Caco-2 (cell line): ENCODE measurements around the gene VPS45. TPM values are rescaled to one million over a fixed set of nuclear protein-coding genes. Genes with fewer than 3 reads are reported as not detected.

Experiments used
- BruUV-seq: library from RNA; stranded (reverse); fragments of 400-500 nt; replicated peaks from 2 replicates; lab custom pipeline; 2021; lab: Mats Ljungman, UMichigan
- CTCF ChIA-PET: fragments of 300-600 bp; sonication (Branson Sonifier 250); formaldehyde crosslinking; loops from one replicate; lab custom pipeline; 2022; ENCODE audit warnings: antibody characterized with exemption; lab: Charles Lee
- POLR2A ChIA-PET: fragments of 300-600 bp; sonication (Branson Sonifier 250); formaldehyde crosslinking; loops from one replicate; lab custom pipeline; 2022; ENCODE audit warnings: antibody characterized with exemption; lab: Charles Lee
- DNase-seq, 2 experiments: peaks; one replicate each; pipeline versions ENCODE4 v3.0.0 to v3.0.0-alpha.2; 2020 to 2022
- H3K27me3 ChIP-seq: replicated peaks from 2 replicates; pipeline ENCODE4 v1.6.0; 2011; ENCODE audit warnings: low read length; ENCODE audit not compliant: control insufficient read depth, insufficient read depth
- H3K36me3 ChIP-seq: 2 replicates; pipeline ENCODE4 v1.5.1; 2011; ENCODE audit warnings: low read length; ENCODE audit not compliant: control insufficient read depth, insufficient read depth
- H3K4me1 ChIP-seq: fragments of 250-450 bp; sonication (Bioruptor Pico); 2 replicates; pipeline ENCODE4 v1.5.1; 2020; ENCODE audit warnings: mild to moderate bottlenecking
- H3K4me3 ChIP-seq: 2 replicates; pipeline ENCODE4 v1.5.1; 2011; ENCODE audit warnings: low read depth, mild to moderate bottlenecking, control low read depth, low read length
- H3K9me3 ChIP-seq: fragments of 250-450 bp; sonication (Bioruptor Pico); 2 replicates; pipeline ENCODE4 v1.5.1; 2020; ENCODE audit warnings: mild to moderate bottlenecking, moderate library complexity
- H3K27ac Mint-ChIP-seq: one replicate; pipeline ENCODE4 v1.8.0; 2022; ENCODE audit warnings: mixed read lengths; ENCODE audit not compliant: unreplicated experiment
- H3K27me3 Mint-ChIP-seq: one replicate; pipeline ENCODE4 v1.8.0; 2022; ENCODE audit warnings: mixed read lengths; ENCODE audit not compliant: insufficient read depth, unreplicated experiment
- H3K36me3 Mint-ChIP-seq: one replicate; pipeline ENCODE4 v1.8.0; 2022; ENCODE audit warnings: mild to moderate bottlenecking, mixed read lengths; ENCODE audit not compliant: insufficient read depth, unreplicated experiment
- H3K4me1 Mint-ChIP-seq: one replicate; pipeline ENCODE4 v1.8.0; 2022; ENCODE audit warnings: low read depth, mixed read lengths; ENCODE audit not compliant: unreplicated experiment
- H3K4me3 Mint-ChIP-seq: one replicate; pipeline ENCODE4 v1.8.0; 2022; ENCODE audit warnings: mild to moderate bottlenecking, moderate library complexity, mixed read lengths; ENCODE audit not compliant: unreplicated experiment
- H3K9me3 Mint-ChIP-seq: one replicate; pipeline ENCODE4 v1.8.0; 2022; ENCODE audit warnings: mixed read lengths; ENCODE audit not compliant: unreplicated experiment
- intact Hi-C: fragments of 100-400 bp; cut with micrococcal nuclease; formaldehyde crosslinking; loops from one replicate; pipeline ENCODE4 v1.10.0; 2022; ENCODE audit not compliant: unreplicated experiment
- total RNA-seq: library from RNA; stranded (reverse); gene quantifications from 2 replicates; pipeline ENCODE4 v1.2.3, GENCODE V29; 2022
- TF ChIP-seq, protein P1 (sequence below), 2 experiments: fragments of 200-600 bp in 1 of 2; IDR thresholded peaks; 1 replicate in 1 of 2; 2 replicates in 1 of 2; pipeline versions ENCODE4 v1.5.1 to v1.8.0; 2011 to 2022; ENCODE audit warnings: antibody characterized with exemption in 1 of 2, control low read depth in 1 of 2, inconsistent platforms in 1 of 2, low read depth in 1 of 2, low read length in 1 of 2, mild to moderate bottlenecking in 1 of 2, moderate library complexity in 1 of 2; ENCODE audit not compliant: insufficient read depth in 1 of 2, severe bottlenecking in 1 of 2, unreplicated experiment in 1 of 2

Gene VPS45
- total RNA-seq, 1 experiment from 2014 or later, result 19.8 TPM

DNA sequence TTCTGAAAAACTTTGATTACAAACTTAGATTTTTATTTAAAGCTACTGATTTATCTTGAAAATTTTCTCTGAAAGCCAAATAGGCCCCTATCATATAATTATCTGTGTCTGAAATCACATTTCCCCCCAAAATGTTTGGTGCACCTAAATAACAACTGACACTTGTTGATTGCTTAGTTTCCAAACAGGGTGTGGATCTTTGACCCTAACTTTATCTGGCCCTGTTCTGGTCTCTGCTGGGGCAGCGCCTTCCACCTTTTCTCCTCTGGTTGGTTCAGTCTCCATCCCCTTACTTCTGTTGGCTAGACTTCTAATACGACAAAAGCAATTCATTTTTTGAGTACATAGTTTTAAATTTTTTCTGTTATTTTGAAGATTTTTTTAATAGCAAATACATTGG lies 46.9 kb upstream of the VPS45 start:
- peaks cover 49% of the 10 kb centered on the region for H3K4me1 Mint-ChIP-seq
- H3K27ac Mint-ChIP-seq, result peak overlapping the region; percentile 72
- POLR2A ChIA-PET, result interaction anchor here (0.6 to 1.6 kb wide), 2 partner anchors 134 to 166 kb away, joined by 3 to 7 read pairs; a partner anchor contains a TSS
- DNase-seq, result no peak
- Histone ChIP-seq H3K36me3 (no peaks in the 10 kb centered on the region), H3K27me3 (no peaks in the 10 kb centered on the region), H3K4me3 (no peak overlapping the region), H3K4me1 (peaks cover 52% of the 10 kb centered on the region), H3K9me3 (no peaks in the 10 kb centered on the region)
- no peaks in the 10 kb centered on the region for H3K9me3 Mint-ChIP-seq
- CTCF ChIA-PET, result interaction anchor here (0.7 to 1.4 kb wide), 4 partner anchors 10 to 58 kb away, joined by 3 read pairs; partner anchors contain the start of gene OTUD7B
- no peaks in the 10 kb centered on the region for H3K27me3 Mint-ChIP-seq
- no peaks in the 10 kb centered on the region for H3K36me3 Mint-ChIP-seq
- intact Hi-C loops, result loop anchor here (1.0 kb wide), 1 partner anchor 30 kb away; no protein-coding TSS in a partner anchor
- TF ChIP-seq, protein P1, sequence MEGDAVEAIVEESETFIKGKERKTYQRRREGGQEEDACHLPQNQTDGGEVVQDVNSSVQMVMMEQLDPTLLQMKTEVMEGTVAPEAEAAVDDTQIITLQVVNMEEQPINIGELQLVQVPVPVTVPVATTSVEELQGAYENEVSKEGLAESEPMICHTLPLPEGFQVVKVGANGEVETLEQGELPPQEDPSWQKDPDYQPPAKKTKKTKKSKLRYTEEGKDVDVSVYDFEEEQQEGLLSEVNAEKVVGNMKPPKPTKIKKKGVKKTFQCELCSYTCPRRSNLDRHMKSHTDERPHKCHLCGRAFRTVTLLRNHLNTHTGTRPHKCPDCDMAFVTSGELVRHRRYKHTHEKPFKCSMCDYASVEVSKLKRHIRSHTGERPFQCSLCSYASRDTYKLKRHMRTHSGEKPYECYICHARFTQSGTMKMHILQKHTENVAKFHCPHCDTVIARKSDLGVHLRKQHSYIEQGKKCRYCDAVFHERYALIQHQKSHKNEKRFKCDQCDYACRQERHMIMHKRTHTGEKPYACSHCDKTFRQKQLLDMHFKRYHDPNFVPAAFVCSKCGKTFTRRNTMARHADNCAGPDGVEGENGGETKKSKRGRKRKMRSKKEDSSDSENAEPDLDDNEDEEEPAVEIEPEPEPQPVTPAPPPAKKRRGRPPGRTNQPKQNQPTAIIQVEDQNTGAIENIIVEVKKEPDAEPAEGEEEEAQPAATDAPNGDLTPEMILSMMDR (IDR thresholded peaks at IDR 0.05; ENCODE audit: insufficient read depth in 1 of 2, low read depth in 1 of 2, low read length in 1 of 2, severe bottlenecking in 1 of 2, unreplicated experiment in 1 of 2), result no peak
- H3K4me3 Mint-ChIP-seq, result peak overlapping the region; percentile 36
- TSS peak; percentile 97 for BruUV-seq

DNA sequence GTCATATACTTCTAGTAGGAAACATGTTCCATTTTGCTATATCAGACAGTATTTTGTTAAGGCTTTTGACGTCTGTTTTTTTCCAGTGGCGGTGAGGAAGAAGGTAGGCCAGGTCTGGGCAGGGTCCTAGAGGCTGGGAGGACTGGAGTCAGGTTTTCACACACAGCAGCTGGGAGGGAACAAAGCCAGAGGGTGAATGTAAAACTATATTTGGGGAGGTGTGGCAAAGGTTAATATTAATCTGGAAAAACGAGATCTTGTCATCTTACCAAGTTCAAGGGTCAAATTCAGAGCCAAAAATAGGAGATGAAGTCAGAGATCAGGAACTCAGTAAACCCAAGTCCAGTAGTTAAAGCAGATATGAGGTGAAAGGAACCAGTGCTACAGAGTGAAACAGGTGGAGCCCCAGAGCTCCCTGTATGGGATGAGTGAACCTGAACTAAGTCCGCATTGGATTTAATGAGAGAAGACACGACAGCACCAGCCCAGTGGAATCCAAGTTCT lies 46.3 kb upstream of the VPS45 start:
- Histone ChIP-seq H3K9me3 (no peaks in the 10 kb centered on the region), H3K4me1 (peaks cover 47% of the 10 kb centered on the region), H3K4me3 (no peak overlapping the region), H3K36me3 (no peaks in the 10 kb centered on the region), H3K27me3 (no peaks in the 10 kb centered on the region)
- no TSS peak for BruUV-seq
- Mint-ChIP-seq H3K4me3 (peak overlapping the region; percentile 36), H3K27ac (peak overlapping the region; percentile 72), H3K27me3 (no peaks in the 10 kb centered on the region), H3K36me3 (no peaks in the 10 kb centered on the region), H3K9me3 (no peaks in the 10 kb centered on the region), H3K4me1 (peaks cover 45% of the 10 kb centered on the region)
- DNase-seq, result peak; percentile 63 to 64
- ChIA-PET POLR2A (interaction anchor here (0.6 to 1.6 kb wide), 3 partner anchors 134 to 215 kb away, joined by 3 to 7 read pairs (median 5); a partner anchor contains a TSS), CTCF (interaction anchor here (0.7 to 1.4 kb wide), 4 partner anchors 11 to 59 kb away, joined by 3 read pairs; partner anchors contain the start of gene OTUD7B)
- TF ChIP-seq, protein P1 (IDR thresholded peaks at IDR 0.05; ENCODE audit: insufficient read depth in 1 of 2, low read depth in 1 of 2, low read length in 1 of 2, severe bottlenecking in 1 of 2, unreplicated experiment in 1 of 2), result no peak
- intact Hi-C loops, result loop anchor here (1.0 kb wide), 1 partner anchor 29 kb away; no protein-coding TSS in a partner anchor

DNA sequence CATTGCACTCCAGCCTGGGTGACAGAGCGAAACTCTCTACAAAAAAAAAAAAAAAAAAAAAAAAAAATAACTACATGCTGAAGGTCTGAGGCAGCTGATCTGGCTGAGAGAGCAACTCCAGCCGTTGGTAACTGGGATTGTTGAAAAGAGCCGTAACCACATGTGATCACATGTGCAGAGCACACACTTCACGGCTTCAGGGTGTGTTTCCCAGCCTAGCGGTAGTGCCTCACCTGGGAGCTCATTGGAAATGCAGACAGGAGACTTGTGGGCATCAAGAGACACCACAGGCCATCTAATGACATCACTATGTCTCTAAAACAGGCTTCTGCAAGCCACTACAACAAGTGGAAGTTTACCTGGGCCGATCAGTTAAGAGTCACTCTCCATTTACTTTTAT lies 45.2 kb upstream of the VPS45 start:
- Histone ChIP-seq H3K9me3 (no peaks in the 10 kb centered on the region), H3K36me3 (no peaks in the 10 kb centered on the region), H3K27me3 (no peaks in the 10 kb centered on the region), H3K4me1 (peaks cover 38% of the 10 kb centered on the region), H3K4me3 (no peak overlapping the region)
- H3K27ac Mint-ChIP-seq, result peak overlapping the region; percentile 74
- no peak overlapping the region for H3K4me3 Mint-ChIP-seq
- H3K27me3 Mint-ChIP-seq, result no peaks in the 10 kb centered on the region
- peak; percentile 23 to 46 for DNase-seq
- no peaks in the 10 kb centered on the region for H3K36me3 Mint-ChIP-seq
- ChIA-PET POLR2A (interaction anchor here (0.6 to 1.6 kb wide), 4 partner anchors 12 to 135 kb away, joined by 4 to 7 read pairs (median 6); partner anchors contain the start of gene OTUD7B), CTCF (interaction anchor here (0.9 kb wide), 1 partner anchor 12 kb away, joined by 3 read pairs; the partner anchor contains the start of gene OTUD7B)
- BruUV-seq, result no TSS peak
- peaks cover 42% of the 10 kb centered on the region for H3K4me1 Mint-ChIP-seq
- H3K9me3 Mint-ChIP-seq, result no peaks in the 10 kb centered on the region
- TF ChIP-seq, protein P1 (IDR thresholded peaks at IDR 0.05; ENCODE audit: insufficient read depth in 1 of 2, low read depth in 1 of 2, low read length in 1 of 2, severe bottlenecking in 1 of 2, unreplicated experiment in 1 of 2), result no peak
- intact Hi-C loops, result no loop called here
